ENCODE data around the gene CHRNA4.

Gene CHRNA4

DNA sequence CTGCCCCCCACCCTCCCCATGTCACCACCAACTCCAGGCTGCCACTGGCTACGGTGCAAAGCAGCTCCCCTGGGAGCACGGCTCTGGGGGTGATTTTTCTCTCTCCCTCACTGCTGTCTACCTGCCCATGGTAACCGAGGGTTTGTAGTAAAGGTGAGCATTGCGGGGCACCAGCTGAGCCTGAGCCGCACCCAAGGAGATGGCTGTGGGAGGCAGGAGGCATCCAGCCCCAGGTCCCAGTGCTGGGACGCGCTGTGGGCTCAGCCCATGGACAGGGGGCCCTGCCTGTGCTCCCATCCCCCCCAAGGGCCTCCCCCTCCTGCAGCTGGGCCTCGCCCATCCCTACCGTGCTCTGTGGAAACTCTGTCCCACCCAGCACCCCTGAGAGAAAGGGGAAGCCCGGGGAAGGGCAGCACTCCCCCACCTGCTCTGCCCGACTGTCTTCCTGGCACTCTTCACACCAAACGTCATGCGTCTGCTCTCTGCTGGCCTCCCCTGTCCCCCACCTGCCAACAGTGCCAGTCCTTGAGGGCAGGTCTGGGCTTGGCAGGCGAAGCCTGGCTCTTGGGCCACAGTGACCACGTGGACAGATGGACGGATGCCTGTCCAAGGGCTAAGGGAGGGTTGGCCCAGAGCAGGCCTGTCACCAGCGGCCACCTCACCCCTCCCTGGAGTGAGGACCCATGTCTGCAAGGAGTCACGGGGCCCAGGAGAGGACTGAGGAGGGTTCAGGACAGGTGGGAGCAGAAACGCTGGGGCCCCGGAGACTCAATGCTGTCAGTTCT, 3.8 kb upstream of the CHRNA4 start:
- in situ Hi-C loops (cut with MboI; ENCODE audit: low sequenced_read_pairs) = no loop called here

GRCh38 chr20:63363981-63364561, 2.9 kb upstream of the CHRNA4 start:
- in situ Hi-C loops (cut with MboI; ENCODE audit: low sequenced_read_pairs) = no loop called here

DNA sequence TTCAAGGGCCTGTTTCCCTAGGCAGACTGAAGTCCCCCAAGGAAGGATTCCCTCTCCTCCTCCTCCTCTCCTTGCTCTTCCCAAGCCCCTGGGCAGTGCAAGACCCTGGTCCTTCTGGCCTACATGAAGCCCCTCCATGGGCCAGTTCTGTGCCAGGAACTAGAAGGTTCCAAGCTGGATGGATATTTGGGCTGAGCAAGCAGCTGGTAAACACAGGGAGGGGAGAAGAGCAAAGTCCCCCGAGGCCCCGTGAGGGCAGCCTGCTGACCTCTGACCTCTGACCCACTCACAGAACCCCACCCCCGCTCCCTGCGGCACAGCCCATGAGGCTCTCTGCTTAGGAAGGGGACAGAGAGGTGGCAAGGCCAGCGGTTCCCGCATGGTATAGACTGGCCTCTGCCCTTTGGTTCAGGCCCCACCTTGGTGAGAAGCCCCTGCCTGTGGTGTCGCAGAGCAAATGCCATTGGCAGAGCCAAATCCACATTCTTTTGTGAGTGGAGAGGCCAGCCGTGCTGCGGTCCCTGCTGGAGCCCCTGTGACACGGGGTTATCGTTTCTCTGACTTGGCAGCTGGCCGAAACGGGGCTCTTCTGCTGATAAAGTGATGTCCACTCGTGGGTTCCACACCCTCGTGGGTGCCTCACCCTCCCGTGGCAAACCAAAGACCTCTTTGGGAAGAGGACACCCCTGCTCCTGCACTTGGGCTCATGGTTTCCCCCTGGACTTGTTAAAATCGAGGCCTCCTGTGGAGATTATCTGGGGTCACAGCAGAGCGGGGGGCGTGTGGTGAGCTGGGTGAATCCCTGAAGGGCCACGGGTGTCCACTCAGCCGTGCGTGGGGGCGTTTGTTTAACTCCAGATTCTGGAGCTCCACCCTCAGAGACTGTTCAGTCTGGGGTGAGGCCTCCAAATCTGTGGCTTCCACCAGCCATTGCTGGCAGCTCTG, 2.1 kb upstream of the CHRNA4 start:
- in situ Hi-C loops (cut with MboI; ENCODE audit: low sequenced_read_pairs) = no loop called here

DNA sequence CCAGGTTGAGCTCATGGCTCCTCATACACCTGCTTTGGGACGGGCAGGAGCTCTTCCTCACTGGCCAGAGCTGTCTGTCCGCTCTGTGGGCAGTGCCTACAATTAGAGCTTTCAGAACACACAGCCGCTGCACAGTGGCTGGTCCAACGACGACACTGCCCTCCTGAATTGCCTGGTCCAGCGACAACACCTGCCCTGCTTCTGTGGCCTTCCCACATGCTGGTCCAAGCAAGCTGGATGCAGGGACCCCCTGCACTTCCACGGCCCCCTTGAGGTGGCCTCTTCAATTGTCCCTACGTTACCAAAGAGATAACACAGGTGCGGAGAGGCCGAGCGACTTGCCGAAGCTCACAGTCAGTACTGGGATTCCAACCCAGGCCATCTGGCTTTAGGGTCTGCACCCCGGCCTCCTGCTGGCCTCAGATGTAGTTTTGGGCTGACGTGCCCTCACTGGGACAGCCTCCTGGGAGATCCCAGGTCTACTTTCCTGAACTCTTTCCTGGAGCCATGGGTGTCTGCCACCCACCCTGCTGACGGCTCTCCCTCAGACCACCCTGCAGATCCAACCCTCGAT, 1.4 kb upstream of the CHRNA4 start:
- in situ Hi-C loops (cut with MboI; ENCODE audit: low sequenced_read_pairs) = no loop called here

- in situ Hi-C loops (cut with MboI; ENCODE audit: low sequenced_read_pairs) = no loop called here
Observed at GRCh38 chr20:63361519-63362435, 628 bp upstream of the CHRNA4 start.

DNA sequence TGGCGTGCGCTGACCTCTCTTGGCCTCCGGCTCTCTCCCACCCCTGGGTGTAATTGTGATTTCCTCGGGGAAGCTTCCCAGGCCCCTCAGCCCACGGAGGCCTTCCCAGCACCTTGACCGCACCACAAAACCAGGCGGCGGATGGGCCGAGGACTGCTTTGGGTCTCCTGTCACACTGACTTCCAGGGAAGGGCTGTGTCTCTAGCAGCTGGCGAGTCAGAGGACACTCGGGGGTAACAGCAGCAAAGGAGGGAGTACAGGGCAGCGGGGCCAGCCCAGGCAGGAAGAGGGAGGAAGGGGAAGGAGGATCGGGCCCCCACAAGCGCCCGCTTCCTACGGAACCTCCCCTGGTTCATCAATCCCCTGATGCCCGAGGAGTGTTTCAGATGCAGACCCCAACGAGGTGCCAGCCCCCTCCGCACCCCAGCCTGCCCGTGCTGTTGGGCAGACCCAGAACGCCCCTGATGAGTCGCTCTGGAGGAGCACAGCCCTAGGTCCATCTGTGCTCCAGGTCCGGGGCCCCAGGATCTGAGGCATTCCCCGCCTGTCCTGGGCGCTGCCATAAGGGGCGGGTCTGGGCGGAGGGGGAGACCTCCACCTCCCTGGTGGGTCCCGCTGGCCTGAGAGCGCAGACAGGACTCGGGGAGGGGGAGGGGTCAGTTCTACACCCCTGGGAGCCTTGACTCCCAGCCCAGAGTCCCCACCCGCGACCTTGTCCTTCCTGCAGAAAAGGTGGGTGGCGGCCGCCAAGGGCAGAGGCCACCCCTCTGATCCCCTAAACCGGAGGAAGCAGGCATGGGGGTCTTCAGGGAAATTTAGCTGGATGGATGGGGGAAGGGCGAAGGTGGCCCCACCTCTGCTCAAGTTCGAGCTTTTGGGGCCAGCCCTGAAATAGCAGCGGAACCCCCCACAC, 956 bp downstream of the CHRNA4 start:
- in situ Hi-C loops (cut with MboI; ENCODE audit: low sequenced_read_pairs) = no loop called here

DNA sequence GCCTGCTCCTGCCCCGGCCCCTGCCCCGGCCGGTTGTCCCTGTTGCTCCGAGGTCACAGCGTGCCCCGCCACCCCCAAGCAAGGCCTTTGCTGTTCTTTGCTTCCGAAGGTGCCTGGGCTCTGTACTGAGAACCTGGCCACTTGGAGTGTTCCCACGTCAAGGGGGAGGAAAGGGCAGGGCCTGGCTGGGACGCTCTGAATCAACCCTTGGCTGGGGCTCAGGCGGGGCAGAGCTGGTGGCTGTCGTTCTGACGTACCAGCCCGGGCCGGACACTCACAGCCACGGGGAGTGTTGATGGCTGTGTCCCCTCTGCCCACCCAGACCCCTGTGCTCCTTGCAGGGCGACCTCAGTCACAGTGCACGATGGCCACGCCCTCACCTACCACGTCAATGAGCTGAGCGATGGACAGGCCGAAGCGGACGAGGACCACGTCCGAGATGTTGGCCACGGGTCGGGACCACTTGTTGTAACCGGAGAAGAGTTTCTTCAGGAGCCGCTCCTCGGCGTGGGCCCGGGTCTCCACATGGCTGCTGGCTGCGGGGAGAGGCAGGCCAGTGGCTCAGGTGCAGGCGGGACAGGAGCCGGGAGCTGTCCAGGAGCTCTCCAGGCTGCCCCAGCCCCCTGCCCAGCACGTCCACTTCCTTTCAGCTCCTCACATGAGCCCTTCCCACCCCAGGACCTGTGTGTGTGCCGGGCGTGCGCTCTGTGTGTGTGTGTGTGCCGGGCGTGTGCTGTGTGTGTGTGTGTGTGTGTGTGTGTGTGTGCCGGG, 1.8 kb downstream of the CHRNA4 start:
- in situ Hi-C loops (cut with MboI; ENCODE audit: low sequenced_read_pairs) = no loop called here

DNA sequence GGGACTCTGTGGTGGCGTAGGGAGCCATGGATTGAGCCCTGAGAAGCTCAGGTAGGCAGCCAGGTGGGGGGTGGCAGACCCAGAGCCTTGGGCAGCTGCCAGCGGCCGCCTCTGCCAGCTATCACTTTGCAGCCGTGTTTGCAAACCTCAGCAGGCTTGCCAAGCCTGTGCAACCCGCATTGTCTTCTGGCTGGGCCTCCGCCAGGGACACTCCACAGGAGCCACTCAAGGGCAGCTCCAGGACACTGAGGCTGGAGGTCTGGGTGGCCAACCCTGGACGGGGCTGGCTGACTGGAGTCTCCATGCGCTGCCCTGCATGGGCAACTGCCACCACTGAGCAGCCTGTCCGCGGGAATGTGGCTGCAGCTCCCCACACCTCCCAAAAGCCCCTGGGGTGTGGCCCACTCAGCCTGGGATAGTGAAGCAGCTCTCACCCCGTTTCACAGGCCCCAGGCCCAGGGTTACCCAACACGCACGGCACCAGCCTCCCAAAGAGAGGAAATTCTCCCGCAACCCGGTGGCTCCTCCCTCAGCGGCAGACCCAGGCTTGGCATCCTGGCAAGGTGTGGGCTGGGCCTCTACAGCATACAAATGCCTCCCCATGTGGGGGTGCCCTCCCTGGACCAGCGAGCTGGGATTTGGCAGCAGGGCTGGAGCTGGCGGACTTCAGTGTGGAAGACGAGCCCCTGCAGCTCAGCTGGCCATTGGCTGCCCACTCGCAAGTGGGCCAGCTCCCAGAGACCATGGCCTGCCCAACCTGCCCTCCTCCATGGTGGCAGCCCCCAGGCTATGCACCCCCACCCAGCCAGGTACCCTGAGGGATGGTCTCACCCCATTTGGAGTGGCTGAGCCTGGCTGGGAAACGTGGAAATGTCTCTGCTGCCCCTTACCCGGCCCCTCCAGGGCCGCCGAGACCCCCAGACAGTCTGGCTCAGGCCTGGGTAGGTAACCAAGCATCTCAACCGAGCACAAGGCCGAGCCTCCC, 2.9 kb downstream of the CHRNA4 start:
- in situ Hi-C loops (cut with MboI; ENCODE audit: low sequenced_read_pairs) = no loop called here

- in situ Hi-C loops (cut with MboI; ENCODE audit: low sequenced_read_pairs) = no loop called here
Observed at GRCh38 chr20:63356931-63357879, 3.9 kb downstream of the CHRNA4 start.

DNA sequence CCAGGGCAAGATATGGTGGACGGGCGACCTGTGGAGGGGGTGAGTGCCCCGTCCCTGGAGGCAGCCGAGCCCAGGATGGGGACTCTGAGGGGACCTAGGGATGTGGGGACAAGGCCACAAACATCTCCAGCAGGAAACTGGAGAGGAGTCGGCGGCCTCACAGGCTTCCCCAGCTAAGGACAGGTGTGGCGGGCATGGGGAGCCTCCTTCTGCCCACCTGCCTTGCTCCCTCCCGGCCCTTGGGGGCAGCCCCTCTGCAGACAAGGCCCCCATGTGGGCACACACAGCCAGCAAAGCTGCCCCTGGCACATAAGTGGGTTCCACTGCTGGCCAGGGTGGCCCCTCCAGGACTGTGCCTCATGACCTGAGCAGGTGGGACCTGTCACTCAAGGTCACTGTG, 4.6 kb downstream of the CHRNA4 start:
- in situ Hi-C loops (cut with MboI; ENCODE audit: low sequenced_read_pairs) = no loop called here

GRCh38 chr20:63355781-63356295, 5.3 kb downstream of the CHRNA4 start:
- in situ Hi-C loops (cut with MboI; ENCODE audit: low sequenced_read_pairs) = no loop called here

DNA sequence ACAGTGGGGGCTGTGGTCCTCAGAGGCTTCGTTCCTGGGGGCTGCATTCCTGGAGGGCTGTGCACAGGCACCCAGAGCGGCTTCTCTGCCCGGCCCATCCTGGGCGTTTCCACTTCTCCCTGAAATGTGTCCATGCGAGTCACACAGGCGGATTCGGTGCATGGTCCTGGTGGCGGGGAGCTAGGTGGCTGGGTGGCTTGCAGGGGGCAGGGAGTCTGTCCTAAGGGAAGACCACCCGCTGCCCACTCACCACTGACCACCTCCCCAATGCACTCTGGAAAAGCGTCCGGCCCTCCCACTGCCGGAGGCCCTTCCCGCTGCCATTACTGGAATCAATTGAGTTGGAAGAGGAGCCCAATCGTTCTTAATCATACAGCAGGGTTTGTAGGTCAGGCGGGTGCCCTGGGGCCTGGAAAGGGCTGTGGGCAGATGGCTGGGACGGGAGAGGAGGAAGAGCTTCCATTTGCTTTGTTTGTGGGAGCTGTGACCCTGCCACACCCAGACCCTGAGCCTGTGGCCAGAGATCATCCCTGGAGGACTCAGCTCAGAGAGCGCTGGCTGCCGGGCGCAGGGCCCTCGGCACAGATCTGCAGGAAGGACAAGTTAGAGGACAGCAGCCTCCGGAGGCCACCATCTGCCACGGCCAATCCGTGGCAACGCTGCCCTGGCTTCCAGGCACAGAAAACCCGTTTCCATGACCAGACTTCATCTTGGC, 6.4 kb downstream of the CHRNA4 start:
- in situ Hi-C loops (cut with MboI; ENCODE audit: low sequenced_read_pairs) = no loop called here

GRCh38 chr20:63352811-63353221, 8.3 kb downstream of the CHRNA4 start:
- in situ Hi-C loops (cut with MboI; ENCODE audit: low sequenced_read_pairs) = no loop called here

GRCh38 chr20:63351811-63352591, 9.1 kb downstream of the CHRNA4 start:
- in situ Hi-C loops (cut with MboI; ENCODE audit: low sequenced_read_pairs) = no loop called here

DNA sequence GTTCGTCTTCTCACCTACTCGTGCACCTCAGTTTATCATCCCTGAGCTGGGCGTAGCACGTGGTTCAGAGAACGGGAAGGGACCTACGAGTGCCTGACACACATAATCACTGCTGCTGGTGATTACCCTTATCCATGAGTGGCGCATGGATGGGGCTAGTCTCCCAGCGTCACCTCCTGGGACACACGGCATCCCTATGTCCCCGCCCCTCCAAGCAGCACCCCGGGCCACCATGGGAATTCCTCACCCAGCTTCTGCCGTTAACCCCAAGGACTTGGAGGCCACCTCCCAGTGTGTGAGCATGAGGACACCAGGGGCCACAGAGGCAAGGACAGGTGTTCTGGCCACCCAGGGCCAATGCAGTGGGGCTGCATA, 9.8 kb downstream of the CHRNA4 start:
- in situ Hi-C loops (cut with MboI; ENCODE audit: low sequenced_read_pairs) = no loop called here

Data from HL-60/S4 (cell line).